GM12872 (cell line): ENCODE data around the gene TBRG4.

Experiments used
- CTCF ChIP-seq: IDR thresholded peaks from 3 replicates; pipeline ENCODE4 v1.5.1; 2011; ENCODE audit warnings: low read depth, mild to moderate bottlenecking, low read length, moderate library complexity; ENCODE audit not compliant: insufficient read depth

TBRG4 gene

DNA sequence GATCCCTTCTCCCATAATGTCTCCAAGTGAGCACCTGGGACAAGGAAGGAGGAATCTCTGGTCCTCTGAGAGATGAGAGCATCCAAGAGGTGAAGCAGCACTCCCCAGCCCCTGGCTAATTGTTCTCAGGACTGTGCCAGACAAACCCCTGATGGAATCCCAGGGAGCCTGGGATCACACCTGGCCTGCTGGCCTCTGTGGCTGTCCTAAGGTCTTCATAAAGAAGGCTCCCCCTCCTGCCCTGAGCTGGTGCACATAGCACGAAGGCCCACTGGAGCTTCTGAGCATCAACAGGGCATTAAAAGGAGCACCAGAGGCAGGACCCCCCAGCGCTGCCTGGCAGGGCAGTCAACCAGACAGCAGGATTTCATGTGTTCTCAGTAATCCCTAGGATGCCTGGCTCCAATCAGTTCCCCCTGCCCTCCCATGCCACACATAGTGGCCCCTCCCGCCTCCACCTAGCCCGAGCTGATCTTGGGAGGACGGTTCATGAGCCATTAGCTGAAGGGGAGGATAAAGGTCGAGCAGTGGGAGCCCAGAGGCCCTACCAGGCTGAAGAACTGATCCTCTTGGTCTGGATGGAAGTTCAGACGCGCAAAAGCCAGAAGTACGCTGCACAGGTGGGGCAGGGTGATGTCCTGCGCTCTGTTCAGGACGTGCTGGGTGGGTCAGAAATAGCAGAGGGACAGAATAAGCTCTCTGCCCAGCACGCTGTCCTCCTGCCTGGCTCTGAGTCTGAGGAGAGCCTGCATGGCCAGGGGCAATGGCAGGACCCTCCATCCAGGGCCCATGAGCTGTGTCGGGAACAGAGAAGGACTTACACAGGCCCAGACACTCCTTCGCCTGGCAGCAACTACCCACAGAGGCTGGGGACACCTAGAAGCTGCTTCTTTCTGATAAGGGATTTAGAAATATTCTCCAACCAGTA, 8.4 kb downstream of the TBRG4 start:
- TF ChIP-seq CTCF, result no peak

DNA sequence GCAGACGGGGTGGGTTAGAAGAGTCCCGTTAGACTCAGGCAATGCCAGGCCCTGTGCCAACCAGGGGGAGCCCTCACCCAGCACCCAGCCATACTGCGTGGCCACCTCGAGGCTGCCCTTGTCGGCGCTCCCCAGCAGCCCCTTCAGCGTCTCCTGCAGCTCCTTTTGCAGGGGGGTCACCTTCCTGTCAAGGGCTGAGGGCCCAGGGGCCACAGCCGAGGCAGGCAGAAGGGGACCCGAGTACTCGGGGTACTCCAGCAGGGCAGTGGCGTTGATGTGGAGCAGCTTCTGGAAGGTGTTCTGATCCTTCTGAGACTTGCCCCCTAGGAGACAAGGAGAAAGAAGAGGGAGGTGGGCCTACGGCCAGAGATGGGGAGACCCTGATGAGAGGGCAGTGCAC, 9.7 kb downstream of the TBRG4 start:
- no peak for TF ChIP-seq CTCF

GRCh38 chr7:45100761-45101480, 10.6 kb downstream of the TBRG4 start:
- TF ChIP-seq CTCF, result no peak

DNA sequence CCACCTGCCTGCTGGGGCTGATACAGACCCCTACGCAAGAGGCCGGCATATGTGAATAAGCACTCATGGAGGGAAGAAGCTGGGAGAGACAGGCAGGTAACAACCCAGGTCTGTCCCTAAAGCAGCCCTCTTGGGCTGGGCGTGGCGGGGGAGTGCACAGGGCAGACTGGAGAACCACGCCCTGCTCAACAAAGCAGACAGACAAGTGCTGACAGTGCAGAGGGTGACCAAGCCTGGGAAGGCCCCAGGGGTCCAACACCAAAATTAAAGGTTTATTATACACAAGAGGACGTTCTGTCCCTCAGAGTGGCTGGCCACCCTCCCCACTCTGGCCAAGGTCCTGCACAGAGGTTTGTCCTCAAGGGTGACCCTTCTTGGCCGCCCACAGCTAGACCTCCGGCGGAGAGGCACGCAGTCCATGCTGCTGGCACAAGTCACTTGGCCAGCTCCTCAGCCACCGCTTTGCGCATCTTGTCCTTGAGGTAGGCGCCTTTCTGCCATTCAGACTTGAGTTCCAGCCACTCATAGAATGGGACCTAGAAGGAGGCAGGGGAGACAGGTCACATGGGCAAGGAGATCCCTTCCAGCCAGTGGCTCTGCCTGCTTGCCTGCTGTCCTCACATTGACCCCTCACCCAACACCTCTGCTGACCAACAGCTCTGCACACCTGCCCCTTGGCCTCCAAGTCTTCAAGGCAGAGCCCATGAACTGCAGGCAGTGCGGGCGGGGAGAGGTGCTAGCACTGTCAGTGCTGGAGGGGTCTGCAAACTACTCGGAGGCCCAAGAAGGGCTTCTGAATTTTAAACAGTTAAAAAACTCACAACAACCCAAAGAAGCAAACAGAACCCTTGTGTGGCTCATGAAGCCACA, 11.4 kb downstream of the TBRG4 start:
- no peak for TF ChIP-seq CTCF

DNA sequence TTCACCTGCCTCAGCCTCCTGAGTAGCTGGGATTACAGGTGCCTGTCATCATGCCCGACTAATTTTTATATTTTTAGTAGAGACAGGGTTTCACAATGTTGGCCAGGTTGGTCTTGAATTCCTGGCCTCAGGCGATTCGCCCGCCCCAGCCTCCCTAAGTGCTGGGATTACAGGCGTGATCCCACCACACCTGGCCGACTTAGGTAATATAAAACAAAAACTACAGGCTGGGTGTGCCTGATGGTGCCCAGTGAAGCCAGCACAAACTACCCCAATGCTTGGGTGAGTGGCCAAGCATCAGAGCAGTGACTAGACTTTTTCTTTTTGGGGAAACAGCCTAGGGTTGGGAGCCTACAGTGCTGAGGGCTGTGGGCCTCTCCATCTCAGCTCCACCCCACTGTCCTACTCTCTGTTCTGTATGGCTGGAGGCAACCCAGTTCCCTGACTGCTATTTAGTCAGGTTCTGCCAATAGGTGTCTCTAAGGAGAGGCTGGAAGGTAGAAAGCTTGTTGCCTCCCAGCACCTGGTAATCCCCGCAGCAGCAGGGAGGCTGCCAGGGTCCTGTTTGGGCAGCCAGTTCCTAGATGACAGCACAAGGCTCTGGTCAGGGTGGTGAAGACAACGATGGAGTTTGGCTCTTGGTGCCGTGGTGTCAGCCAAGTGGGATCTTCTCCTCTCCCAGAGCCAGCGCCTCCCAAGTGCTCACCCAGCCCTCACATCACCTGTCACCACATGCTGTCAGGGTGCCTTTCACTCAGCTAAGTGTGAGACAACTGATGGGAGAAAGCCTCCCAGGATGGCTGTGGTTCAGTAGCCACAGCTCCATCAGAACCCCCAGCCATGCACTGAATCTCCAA, 12.3 kb downstream of the TBRG4 start:
- no peak for TF ChIP-seq CTCF

DNA sequence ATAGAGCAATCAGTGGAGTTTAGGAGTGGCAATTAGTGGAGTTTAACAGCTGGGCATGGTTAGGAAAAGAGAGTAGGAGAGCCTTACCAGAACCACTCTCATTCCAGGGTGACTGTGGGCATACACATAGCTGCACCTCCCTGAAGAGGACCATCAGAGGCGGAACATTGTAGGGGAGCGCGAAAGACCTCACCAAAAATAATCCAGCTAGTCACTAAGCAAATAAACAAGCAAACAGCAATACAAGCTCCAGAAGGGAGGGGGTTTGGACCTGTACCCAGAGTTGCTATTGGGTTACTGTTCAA, 18.6 kb downstream of the TBRG4 start:
- no peak for TF ChIP-seq CTCF
